Myocyte (in vitro differentiated cells): Measurements from ENCODE around the gene ASB1. TPM values are rescaled to one million over a fixed set of nuclear protein-coding genes. Genes with fewer than 3 reads are reported as not detected.
"Not testable (repeated sequence)": the region's sequence is repeated elsewhere in the genome, so short reads cannot be mapped to it uniquely, and the experiment has no call there.

Source experiments
- DNase-seq: peaks from one replicate; pipeline ENCODE4 v3.0.0-alpha.2; 2012; ENCODE audit warnings: low read depth
- total RNA-seq: library from RNA; depleted of rRNA; stranded (reverse); fragments of >200 nt; gene quantifications from 2 replicates; pipeline ENCODE4 v1.2.3, GENCODE V29; 2014

Gene ASB1
- total RNA-seq, 1 donor from 2014 or later: 55.5 TPM

- DNase-seq: no peak
Measured at GRCh38 chr2:238441262-238442114, 14.8 kb downstream of the ASB1 start.

- not testable (repeated sequence) for DNase-seq
Measured at GRCh38 chr2:238442257-238442656, 15.5 kb downstream of the ASB1 start.

DNA sequence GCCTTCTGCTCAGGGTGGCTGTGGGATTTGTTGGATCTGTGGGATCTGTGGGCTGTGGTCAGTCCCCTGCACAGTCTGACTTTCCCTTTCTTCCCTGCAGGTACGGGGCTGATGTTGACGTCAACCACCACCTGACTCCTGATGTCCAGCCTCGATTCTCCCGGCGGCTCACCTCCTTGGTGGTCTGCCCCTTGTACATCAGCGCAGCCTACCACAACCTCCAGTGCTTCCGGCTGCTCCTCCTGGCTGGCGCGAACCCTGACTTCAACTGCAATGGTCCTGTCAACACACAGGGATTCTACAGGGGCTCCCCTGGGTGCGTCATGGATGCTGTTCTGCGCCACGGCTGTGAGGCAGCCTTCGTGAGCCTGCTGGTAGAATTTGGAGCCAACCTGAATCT lies 17.5 kb downstream of the ASB1 start:
- DNase-seq: no peak

- DNase-seq: no peak
Measured at GRCh38 chr2:238445409-238446190, 18.9 kb downstream of the ASB1 start.

- DNase-seq: no peak
Measured at GRCh38 chr2:238446371-238446770, 19.6 kb downstream of the ASB1 start.

DNA sequence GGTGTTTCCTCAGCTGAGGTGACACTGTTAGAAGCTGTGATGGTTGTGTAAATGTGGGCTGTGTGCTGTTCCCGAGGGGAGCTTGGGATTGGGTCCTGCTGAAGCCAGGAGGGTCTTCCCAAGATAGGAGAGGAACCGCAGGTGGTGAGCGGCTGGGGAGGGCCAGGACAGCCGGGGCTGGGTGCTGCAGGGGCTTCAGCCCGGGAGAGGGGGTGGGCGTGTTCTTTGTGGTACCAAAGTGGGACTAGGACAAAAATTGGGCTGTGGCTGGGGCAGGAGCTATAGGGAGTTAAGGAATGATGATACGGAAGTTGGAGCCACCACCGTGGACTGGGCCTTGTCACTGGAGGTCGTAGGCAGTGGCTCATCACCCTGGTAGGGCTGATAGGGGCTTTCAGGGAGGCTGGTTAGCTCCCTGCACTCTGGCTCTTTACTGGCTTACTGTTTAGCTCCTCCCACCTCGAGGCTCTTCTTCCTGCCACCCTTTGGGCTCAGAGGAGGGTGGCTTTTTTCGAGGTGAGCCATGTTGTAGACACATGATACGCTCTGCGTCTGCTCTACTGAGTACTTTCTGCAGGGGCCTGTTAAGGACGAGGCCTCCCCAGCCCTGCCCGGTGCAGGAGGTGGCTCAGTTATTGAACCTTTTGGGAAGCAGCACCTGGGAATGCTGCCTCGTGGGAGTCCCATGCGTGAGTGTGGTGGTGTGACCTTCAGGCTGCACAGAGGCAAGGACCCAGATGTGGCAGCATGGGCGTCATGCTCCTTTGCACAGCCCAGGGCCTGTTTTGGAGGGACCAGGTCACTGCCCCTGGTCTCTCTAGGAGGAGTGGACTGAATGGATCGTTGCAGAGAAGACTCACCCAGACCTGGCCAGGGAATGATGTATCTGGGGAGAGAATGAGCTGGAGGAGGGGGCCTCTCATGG lies 21.6 kb downstream of the ASB1 start:
- no peak for DNase-seq

DNA sequence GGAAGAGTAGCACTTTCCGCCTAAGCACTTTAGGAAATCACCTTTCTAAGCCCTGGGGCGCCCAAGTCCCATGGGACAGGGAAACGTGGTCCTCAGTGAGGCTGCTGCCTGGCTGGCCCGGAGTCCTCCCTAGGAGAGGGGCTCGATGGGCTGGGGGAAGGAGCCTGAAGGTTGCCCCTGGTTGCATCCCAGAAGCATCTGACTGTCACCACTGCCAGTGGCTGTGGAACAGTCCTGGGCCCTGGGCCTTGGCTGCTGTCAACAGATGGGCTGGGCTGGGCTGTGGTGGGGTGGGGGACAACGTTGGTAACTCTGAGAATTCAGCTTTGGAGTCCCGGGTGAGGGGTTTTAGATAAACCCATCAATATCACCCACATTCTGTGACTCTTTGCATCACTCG lies 22.5 kb downstream of the ASB1 start:
- DNase-seq: no peak

GRCh38 chr2:238449909-238450417 lies 23.2 kb downstream of the ASB1 start:
- DNase-seq: no peak

DNA sequence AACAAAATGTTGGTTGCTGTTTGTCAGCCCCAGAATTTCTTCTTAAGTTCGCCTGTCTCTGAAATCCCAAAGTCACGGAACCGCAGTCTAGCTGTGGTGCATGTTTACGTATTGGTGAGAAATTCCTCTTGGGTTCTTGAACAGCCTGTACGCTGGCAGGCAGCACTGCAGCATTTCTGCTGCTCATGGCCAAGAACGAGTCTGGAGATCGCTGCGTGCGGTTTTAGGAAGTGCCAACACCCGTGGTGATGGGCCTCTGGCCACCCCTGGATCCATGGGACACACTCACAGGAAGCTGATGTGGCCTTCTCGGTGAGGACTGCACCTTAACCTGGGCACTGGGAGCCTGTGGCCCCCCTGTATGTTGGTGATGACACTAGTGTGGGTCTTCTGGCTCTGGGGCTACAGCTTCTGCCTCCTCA lies 23.7 kb downstream of the ASB1 start:
- DNase-seq: no peak

DNA sequence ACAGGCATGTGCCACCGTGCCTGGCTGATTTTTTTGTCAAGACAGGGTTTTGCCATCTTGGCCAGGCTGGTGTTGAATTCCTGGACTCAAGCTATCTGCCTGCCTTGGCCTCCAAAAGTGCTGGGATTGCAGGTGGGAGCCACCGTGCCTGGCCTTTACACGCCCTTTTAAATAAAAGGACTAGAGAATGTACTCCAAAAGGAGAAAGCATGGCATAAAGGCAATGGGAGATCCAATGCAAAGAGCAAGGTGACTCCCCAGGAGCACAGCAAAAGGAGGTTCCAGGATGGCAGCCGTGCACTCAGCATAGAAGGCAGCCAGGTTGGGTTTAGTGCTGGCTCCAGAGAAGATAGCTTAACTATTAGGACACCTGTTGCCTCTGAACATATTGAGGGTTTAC lies 27.1 kb downstream of the ASB1 start:
- no peak for DNase-seq

DNA sequence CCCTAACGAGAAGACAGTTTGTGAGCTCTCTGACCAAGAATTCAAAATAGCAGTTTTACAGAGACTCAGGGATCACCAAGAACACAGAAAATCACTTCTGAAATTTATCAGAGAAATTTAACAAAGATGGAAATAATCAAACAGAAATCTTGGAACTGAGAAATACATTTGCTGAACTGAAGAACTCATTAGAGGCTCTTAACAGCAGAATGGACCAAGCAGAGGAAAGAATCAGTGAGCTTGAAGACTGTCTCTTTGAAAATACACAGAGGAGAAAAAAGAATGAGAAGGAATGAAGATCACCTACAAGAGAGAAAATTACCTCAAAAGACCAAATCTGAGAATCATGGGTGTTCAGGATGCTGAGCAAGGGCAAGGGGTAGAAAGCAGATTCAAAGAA lies 29.7 kb downstream of the ASB1 start:
- DNase-seq: no peak

DNA sequence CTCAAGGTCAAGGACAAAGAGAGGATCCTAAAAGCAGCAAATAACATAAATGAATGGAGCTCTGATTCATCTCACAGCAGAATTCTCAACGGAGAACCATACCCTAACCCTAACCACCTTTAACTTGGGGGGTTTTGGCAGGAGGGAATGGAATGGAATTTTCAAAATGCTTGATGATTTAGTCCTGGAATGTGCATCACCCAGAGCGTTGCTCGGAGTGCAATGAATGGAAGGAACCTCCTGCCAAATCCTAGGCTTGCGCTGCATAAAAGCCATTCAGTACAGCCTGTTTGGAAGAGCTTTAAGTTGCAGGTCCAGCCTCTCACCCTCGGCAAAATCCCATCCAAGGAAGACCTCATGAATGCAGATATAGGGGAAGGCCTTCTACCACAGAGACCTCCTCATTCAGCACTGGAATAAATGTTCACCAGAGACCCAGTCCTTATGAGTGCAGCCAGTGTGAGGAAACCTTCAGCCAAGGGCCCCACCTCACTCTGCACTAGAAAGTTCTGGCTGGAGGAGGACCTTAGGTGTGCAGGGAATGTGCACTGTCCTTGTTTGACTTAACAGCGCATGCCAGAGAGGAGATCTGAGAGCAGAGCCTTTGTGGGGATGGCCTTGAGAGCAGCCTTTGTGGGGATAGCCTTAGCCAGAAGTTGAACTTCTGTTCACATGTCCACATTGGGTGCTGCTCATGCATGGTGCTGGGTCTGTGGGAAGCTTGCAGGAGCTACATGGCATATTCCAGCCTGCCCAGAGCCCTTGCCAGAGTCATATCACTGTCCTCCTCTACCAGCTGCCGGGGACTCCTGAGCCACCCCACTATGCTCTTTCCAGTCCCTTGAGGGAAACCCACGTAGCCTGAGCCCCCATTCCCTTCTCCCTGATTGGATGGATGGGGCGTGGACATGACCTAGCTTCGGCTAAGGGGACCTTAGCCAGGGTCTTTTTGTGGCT lies 30.5 kb downstream of the ASB1 start:
- no peak for DNase-seq

DNA sequence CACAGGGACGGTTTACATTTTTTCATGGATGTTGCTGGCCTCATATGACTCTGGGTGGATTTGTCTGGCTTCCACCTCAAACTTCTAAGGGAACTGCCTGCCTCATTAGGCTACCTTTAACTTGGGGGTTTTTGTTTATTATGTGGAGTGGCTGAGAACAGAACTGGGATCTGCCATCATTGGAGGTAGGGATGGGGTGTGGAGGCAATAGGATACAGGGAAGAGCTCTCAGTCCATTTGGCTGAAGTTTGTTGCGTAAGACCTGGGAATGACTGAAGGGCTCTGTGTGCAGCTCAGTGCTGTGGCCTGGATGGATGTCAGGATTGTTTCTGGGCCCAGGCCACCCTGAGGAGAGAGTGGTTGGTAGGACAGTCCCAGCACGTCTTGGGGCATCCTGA lies 31.2 kb downstream of the ASB1 start:
- peak; percentile 58 for DNase-seq

DNA sequence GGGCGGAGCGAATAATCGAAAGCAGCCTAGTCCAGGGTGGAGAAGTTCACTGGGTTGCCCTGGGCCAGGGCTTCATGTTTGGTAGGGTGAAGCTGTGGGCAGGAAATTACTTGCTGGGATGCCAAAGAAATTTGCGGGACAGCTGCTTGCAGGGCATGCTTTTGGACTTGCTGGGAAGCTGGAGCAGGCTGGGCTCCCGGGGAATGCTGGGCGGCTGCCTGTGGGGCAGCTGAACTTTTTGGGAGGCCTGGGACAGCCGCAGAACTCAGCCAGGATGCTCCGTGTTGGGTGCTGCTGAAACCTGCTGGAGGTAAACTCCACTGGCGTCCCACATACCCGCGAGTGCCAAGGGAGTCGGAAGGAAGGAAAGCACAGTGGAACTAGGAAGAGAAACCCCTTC lies 31.9 kb downstream of the ASB1 start:
- DNase-seq: peak; percentile 96

- DNase-seq: peak; percentile 96
Measured at GRCh38 chr2:238459081-238459629, 32.4 kb downstream of the ASB1 start.

DNA sequence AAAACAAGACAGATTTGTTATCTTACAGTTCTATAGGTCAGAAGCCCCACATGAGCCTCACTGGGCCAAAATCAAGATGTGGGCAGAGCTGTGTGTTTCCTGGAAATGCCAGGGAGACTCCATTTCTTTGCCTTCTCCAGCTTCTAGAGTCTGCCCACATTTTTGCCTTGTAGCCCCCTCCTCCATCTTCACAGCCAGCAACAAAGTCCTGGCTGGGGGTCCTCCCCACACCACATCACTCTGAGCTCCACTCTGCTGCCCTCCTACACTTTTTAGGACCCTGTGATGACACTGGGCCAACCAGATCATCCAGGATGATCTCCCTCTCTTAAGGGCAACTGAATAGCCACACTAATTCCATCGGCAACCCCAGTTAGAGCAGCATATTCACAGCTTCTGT lies 34.3 kb downstream of the ASB1 start:
- no peak for DNase-seq

DNA sequence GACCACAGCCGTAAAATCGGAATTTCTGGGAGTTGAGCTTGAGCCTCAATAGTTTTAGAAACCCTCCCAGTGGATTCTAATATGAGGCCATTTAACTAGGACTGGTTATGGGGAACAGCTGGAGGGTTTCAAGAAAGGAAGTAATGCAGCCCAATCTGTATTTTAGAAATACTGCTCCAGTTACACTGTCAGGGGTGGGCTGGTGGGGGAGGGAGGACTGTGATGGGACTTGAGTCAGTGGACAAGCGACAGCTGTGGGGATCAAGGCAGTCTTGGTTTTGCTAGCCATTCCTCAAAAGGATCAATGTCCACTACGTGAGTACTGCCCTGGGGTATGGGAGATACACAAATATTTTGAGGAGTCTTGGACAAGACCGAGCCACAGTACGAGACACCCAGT lies 34.8 kb downstream of the ASB1 start:
- DNase-seq: peak; percentile 61

- DNase-seq: no peak
Measured at GRCh38 chr2:238461916-238462315, 35.2 kb downstream of the ASB1 start.

- DNase-seq: peak; percentile 54
Measured at GRCh38 chr2:238462782-238463396, 36.2 kb downstream of the ASB1 start.
